Measurements from ENCODE around the gene TOMM22.

The TOMM22 gene

GRCh38 chr22:38705235-38706100, 23.7 kb downstream of the TOMM22 start, which contains the start of gene GTPBP1:
Gene GTPBP1 (plus strand): TSS chr22:38705944. CDS start chr22:38705956, 12 bp downstream.
- peak within 1 kb of the TSS; percentile 42 for H2BK5ac ChIP-seq (ENCODE audit: low read depth, low read length, poor library complexity)
- peak within 1 kb of the TSS; percentile 67 for H3K4ac ChIP-seq (ENCODE audit: low read depth, low read length)
- H3K4me2 ChIP-seq (ENCODE audit: low read length) = peak within 1 kb of the TSS; percentile 98
- peak within 1 kb of the TSS; percentile 17 for H4K12ac ChIP-seq (ENCODE audit: low read depth, low read length)
- peaks cover 18% of the 10 kb centered on the region for H3K79me1 ChIP-seq (ENCODE audit: low read length)
- peak within 1 kb of the TSS; percentile 98 for H3K4me3 ChIP-seq (ENCODE audit: low read depth, low read length)
- WGBS (ENCODE audit: extremely low coverage, insufficient coverage, insufficient read length) = no CpG with 5 or more reads among the region's 55 CpGs
- peak within 1 kb of the TSS; percentile 8 for H2BK120ac ChIP-seq (ENCODE audit: insufficient read depth, low read length, poor library complexity)
- no peaks in the 10 kb centered on the region for H3K36me3 ChIP-seq (ENCODE audit: control insufficient read depth in 1 of 2, insufficient read depth in 2 of 2, low read length in 2 of 2)
- no peaks in the 10 kb centered on the region for H3K27me3 ChIP-seq (ENCODE audit: insufficient read depth, low read length)
- peak within 1 kb of the TSS; percentile 27 for H3K23ac ChIP-seq (ENCODE audit: low read length)
- H2AK5ac ChIP-seq (ENCODE audit: low read length) = no peak within 1 kb of the TSS
- H3K18ac ChIP-seq (ENCODE audit: low read length) = peak within 1 kb of the TSS; percentile 48
- H4K91ac ChIP-seq (ENCODE audit: low read depth, low read length) = peak within 1 kb of the TSS; percentile 59
- H3K27ac ChIP-seq (ENCODE audit: low read depth, low read length) = peak within 1 kb of the TSS; percentile 53
- no peak within 1 kb of the TSS for H2BK12ac ChIP-seq (ENCODE audit: low read length)
- H3K9me3 ChIP-seq (ENCODE audit: insufficient read depth, low read depth, low read length) = no peaks in the 10 kb centered on the region
- peak within 1 kb of the TSS; percentile 81 for H3K14ac ChIP-seq (ENCODE audit: low read length)
- peak; percentile 100 for DNase-seq
- peak within 1 kb of the TSS; percentile 49 for H4K8ac ChIP-seq (ENCODE audit: low read depth, low read length)
- H3K4me1 ChIP-seq (ENCODE audit: control insufficient read depth in 1 of 2, insufficient read depth in 2 of 2, low read length in 2 of 2) = peaks cover 3 to 9% of the 10 kb centered on the region in 2 experiments
- H2AFZ ChIP-seq (ENCODE audit: insufficient read depth, low read length, poor library complexity) = peak within 1 kb of the TSS; percentile 47
- peak within 1 kb of the TSS; percentile 96 for H3K9ac ChIP-seq (ENCODE audit: low read length)
- H3K79me2 ChIP-seq (ENCODE audit: control insufficient read depth, insufficient read depth, low read length, poor library complexity) = peaks cover 13% of the 10 kb centered on the region

- Histone ChIP-seq H3K18ac (ENCODE audit: low read length) (peak overlapping the region; percentile 48), H3K14ac (ENCODE audit: low read length) (peak overlapping the region; percentile 81), H3K4ac (ENCODE audit: low read depth, low read length) (peak overlapping the region; percentile 67), H4K8ac (ENCODE audit: low read depth, low read length) (peak overlapping the region; percentile 49), H2AFZ (ENCODE audit: insufficient read depth, low read length, poor library complexity) (peak overlapping the region; percentile 47), H2AK5ac (ENCODE audit: low read length) (no peak overlapping the region), H3K36me3 (ENCODE audit: control insufficient read depth in 1 of 2, insufficient read depth in 2 of 2, low read length in 2 of 2) (no peaks in the 10 kb centered on the region), H2BK5ac (ENCODE audit: low read depth, low read length, poor library complexity) (peak overlapping the region; percentile 42), H3K79me2 (ENCODE audit: control insufficient read depth, insufficient read depth, low read length, poor library complexity) (peaks cover 7% of the 10 kb centered on the region), H2BK12ac (ENCODE audit: low read length) (no peak overlapping the region), H3K4me1 (ENCODE audit: control insufficient read depth in 1 of 2, insufficient read depth in 2 of 2, low read length in 2 of 2) (peaks cover 3 to 9% of the 10 kb centered on the region in 2 experiments), H4K91ac (ENCODE audit: low read depth, low read length) (peak overlapping the region; percentile 59), H2BK120ac (ENCODE audit: insufficient read depth, low read length, poor library complexity) (peak overlapping the region; percentile 8), H3K23ac (ENCODE audit: low read length) (peak overlapping the region; percentile 27), H3K4me3 (ENCODE audit: low read depth, low read length) (peak overlapping the region; percentile 98), H3K9ac (ENCODE audit: low read length) (peak overlapping the region; percentile 96), H3K27me3 (ENCODE audit: insufficient read depth, low read length) (no peaks in the 10 kb centered on the region), H3K79me1 (ENCODE audit: low read length) (peaks cover 11% of the 10 kb centered on the region), H3K4me2 (ENCODE audit: low read length) (peak overlapping the region; percentile 98), H4K12ac (ENCODE audit: low read depth, low read length) (peak overlapping the region; percentile 17), H3K9me3 (ENCODE audit: insufficient read depth, low read depth, low read length) (no peaks in the 10 kb centered on the region), H3K27ac (ENCODE audit: low read depth, low read length) (peak overlapping the region; percentile 53)
- no CpG with 5 or more reads among the region's 80 CpGs for WGBS (ENCODE audit: extremely low coverage, insufficient coverage, insufficient read length)
- peak in 1 of 2 donors; percentile 44 for DNase-seq
Measured at GRCh38 chr22:38706101-38706900, 24.5 kb downstream of the TOMM22 start.

GRCh38 chr22:38706901-38707195, 25.1 kb downstream of the TOMM22 start:
- Histone ChIP-seq H3K79me1 (ENCODE audit: low read length) (peaks cover 6% of the 10 kb centered on the region), H3K4me2 (ENCODE audit: low read length) (peak overlapping the region; percentile 98), H3K27ac (ENCODE audit: low read depth, low read length) (no peak overlapping the region), H4K91ac (ENCODE audit: low read depth, low read length) (no peak overlapping the region), H2BK5ac (ENCODE audit: low read depth, low read length, poor library complexity) (no peak overlapping the region), H3K9ac (ENCODE audit: low read length) (peak overlapping the region; percentile 96), H4K12ac (ENCODE audit: low read depth, low read length) (no peak overlapping the region), H3K18ac (ENCODE audit: low read length) (no peak overlapping the region), H3K4me1 (ENCODE audit: control insufficient read depth in 1 of 2, insufficient read depth in 2 of 2, low read length in 2 of 2) (peaks cover 3 to 7% of the 10 kb centered on the region in 2 experiments), H2BK120ac (ENCODE audit: insufficient read depth, low read length, poor library complexity) (no peak overlapping the region), H3K27me3 (ENCODE audit: insufficient read depth, low read length) (no peaks in the 10 kb centered on the region), H4K8ac (ENCODE audit: low read depth, low read length) (no peak overlapping the region), H3K14ac (ENCODE audit: low read length) (no peak overlapping the region), H3K79me2 (ENCODE audit: control insufficient read depth, insufficient read depth, low read length, poor library complexity) (peaks cover 6% of the 10 kb centered on the region), H3K4ac (ENCODE audit: low read depth, low read length) (peak overlapping the region; percentile 67), H3K23ac (ENCODE audit: low read length) (peak overlapping the region; percentile 27), H2BK12ac (ENCODE audit: low read length) (no peak overlapping the region), H3K36me3 (ENCODE audit: control insufficient read depth in 1 of 2, insufficient read depth in 2 of 2, low read length in 2 of 2) (no peaks in the 10 kb centered on the region), H2AFZ (ENCODE audit: insufficient read depth, low read length, poor library complexity) (no peak overlapping the region), H3K4me3 (ENCODE audit: low read depth, low read length) (no peak overlapping the region), H3K9me3 (ENCODE audit: insufficient read depth, low read depth, low read length) (no peaks in the 10 kb centered on the region), H2AK5ac (ENCODE audit: low read length) (no peak overlapping the region)
- WGBS (ENCODE audit: extremely low coverage, insufficient coverage, insufficient read length) = no CpG with 5 or more reads among the region's 4 CpGs
- DNase-seq = peak in 1 of 2 donors; percentile 17

GRCh38 chr22:38707346-38707745, 25.6 kb downstream of the TOMM22 start:
- H2BK12ac ChIP-seq (ENCODE audit: low read length) = no peak overlapping the region
- H3K14ac ChIP-seq (ENCODE audit: low read length) = no peak overlapping the region
- no peak overlapping the region for H2BK5ac ChIP-seq (ENCODE audit: low read depth, low read length, poor library complexity)
- no peak overlapping the region for H2AFZ ChIP-seq (ENCODE audit: insufficient read depth, low read length, poor library complexity)
- H3K9me3 ChIP-seq (ENCODE audit: insufficient read depth, low read depth, low read length) = no peaks in the 10 kb centered on the region
- H2BK120ac ChIP-seq (ENCODE audit: insufficient read depth, low read length, poor library complexity) = no peak overlapping the region
- H3K4me3 ChIP-seq (ENCODE audit: low read depth, low read length) = no peak overlapping the region
- H3K27me3 ChIP-seq (ENCODE audit: insufficient read depth, low read length) = no peaks in the 10 kb centered on the region
- no peak overlapping the region for H3K4ac ChIP-seq (ENCODE audit: low read depth, low read length)
- H3K27ac ChIP-seq (ENCODE audit: low read depth, low read length) = no peak overlapping the region
- peak; percentile 18 to 55 for DNase-seq
- no peak overlapping the region for H4K91ac ChIP-seq (ENCODE audit: low read depth, low read length)
- H3K36me3 ChIP-seq (ENCODE audit: control insufficient read depth in 1 of 2, insufficient read depth in 2 of 2, low read length in 2 of 2) = no peaks in the 10 kb centered on the region
- H3K4me2 ChIP-seq (ENCODE audit: low read length) = peak overlapping the region; percentile 98
- H4K8ac ChIP-seq (ENCODE audit: low read depth, low read length) = no peak overlapping the region
- H3K18ac ChIP-seq (ENCODE audit: low read length) = no peak overlapping the region
- H4K12ac ChIP-seq (ENCODE audit: low read depth, low read length) = no peak overlapping the region
- H3K79me2 ChIP-seq (ENCODE audit: control insufficient read depth, insufficient read depth, low read length, poor library complexity) = peaks cover 6% of the 10 kb centered on the region
- peaks cover 3 to 11% of the 10 kb centered on the region in 2 experiments for H3K4me1 ChIP-seq (ENCODE audit: control insufficient read depth in 1 of 2, insufficient read depth in 2 of 2, low read length in 2 of 2)
- no CpG with 5 or more reads among the region's 2 CpGs for WGBS (ENCODE audit: extremely low coverage, insufficient coverage, insufficient read length)
- H3K23ac ChIP-seq (ENCODE audit: low read length) = no peak overlapping the region
- no peak overlapping the region for H3K9ac ChIP-seq (ENCODE audit: low read length)
- peaks cover 6% of the 10 kb centered on the region for H3K79me1 ChIP-seq (ENCODE audit: low read length)
- no peak overlapping the region for H2AK5ac ChIP-seq (ENCODE audit: low read length)
